GM13976 (cell line): ENCODE measurements around the gene DPF3.
"Not testable (repeated sequence)": the region's sequence is repeated elsewhere in the genome, so short reads cannot be mapped to it uniquely, and the experiment has no call there.

ENCODE experiments used
- DNase-seq: peaks from one replicate; pipeline ENCODE4 v3.0.0; 2012; ENCODE audit warnings: low spot score
- CTCF ChIP-seq: IDR thresholded peaks from 2 replicates; pipeline ENCODE4 v1.5.1; 2012; ENCODE audit warnings: borderline replicate concordance, mild to moderate bottlenecking; ENCODE audit not compliant: insufficient read depth; ENCODE audit errors: extremely low read depth, missing control alignments, control extremely low read depth
- in situ Hi-C: fragments of 300-500 bp; cut with MboI; formaldehyde crosslinking; loops from one replicate; pipeline ENCODE4 v1.12.0; 2022; ENCODE audit warnings: low sequenced_read_pairs, mixed read lengths, inconsistent platforms; ENCODE audit not compliant: unreplicated experiment

Gene DPF3

GRCh38 chr14:72755766-72756165 is 138.1 kb downstream of the DPF3 start:
- DNase-seq: no peak
- in situ Hi-C loops: no loop called here
- TF ChIP-seq CTCF: no peak

GRCh38 chr14:72754949-72755348 is 139.0 kb downstream of the DPF3 start:
- DNase-seq: no peak
- no peak for TF ChIP-seq CTCF
- in situ Hi-C loops: no loop called here

GRCh38 chr14:72753879-72754400 is 140.0 kb downstream of the DPF3 start:
- in situ Hi-C loops: no loop called here
- no peak for TF ChIP-seq CTCF
- DNase-seq: no peak

GRCh38 chr14:72753044-72753710 is 140.7 kb downstream of the DPF3 start:
- in situ Hi-C loops: no loop called here
- DNase-seq: no peak
- TF ChIP-seq CTCF: no peak

GRCh38 chr14:72752034-72752412 is 141.9 kb downstream of the DPF3 start:
- DNase-seq: no peak
- in situ Hi-C loops: no loop called here
- TF ChIP-seq CTCF: no peak

- in situ Hi-C loops: no loop called here
- DNase-seq: no peak
- TF ChIP-seq CTCF: no peak
These were observed 142.4 kb downstream of the DPF3 start for GRCh38 chr14:72751276-72752033.

GRCh38 chr14:72748921-72749320 is 145.0 kb downstream of the DPF3 start:
- in situ Hi-C loops, DNase-seq: not testable (repeated sequence)
